ENCODE results near the gene PRSS23.
"Not testable (repeated sequence)": the region's sequence is repeated elsewhere in the genome, so short reads cannot be mapped to it uniquely, and the experiment has no call there.

The PRSS23 gene

DNA sequence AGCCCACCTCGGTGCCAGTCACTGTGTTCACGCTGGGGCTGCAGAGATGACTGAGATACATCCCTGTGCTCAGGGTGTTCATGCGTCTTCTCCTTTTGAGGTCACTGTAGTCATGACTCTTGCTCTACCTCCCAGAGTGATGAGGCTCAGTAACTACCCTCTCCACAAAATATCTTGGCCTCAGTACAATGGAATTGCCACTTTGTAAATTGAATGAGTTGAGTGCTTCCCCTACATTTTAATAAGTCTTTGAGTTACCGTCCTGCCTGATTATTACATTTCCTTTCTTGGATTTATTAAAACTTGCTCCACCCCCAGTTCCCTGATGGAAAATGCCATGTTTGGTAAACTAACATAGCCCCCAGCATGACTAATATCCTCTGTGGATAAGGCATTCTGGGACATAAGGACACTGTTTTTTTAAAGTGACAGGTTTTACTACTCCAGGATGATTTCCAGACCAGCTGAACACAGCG lies 15.9 kb downstream of the PRSS23 start:
- H3K4me3 ChIP-seq (replicated peaks; ENCODE audit: low read depth, low read length): no peak overlapping the region
- DNase-seq (ENCODE audit: extremely low read depth, low read depth): peak; percentile 63
- TF ChIP-seq, protein P1, sequence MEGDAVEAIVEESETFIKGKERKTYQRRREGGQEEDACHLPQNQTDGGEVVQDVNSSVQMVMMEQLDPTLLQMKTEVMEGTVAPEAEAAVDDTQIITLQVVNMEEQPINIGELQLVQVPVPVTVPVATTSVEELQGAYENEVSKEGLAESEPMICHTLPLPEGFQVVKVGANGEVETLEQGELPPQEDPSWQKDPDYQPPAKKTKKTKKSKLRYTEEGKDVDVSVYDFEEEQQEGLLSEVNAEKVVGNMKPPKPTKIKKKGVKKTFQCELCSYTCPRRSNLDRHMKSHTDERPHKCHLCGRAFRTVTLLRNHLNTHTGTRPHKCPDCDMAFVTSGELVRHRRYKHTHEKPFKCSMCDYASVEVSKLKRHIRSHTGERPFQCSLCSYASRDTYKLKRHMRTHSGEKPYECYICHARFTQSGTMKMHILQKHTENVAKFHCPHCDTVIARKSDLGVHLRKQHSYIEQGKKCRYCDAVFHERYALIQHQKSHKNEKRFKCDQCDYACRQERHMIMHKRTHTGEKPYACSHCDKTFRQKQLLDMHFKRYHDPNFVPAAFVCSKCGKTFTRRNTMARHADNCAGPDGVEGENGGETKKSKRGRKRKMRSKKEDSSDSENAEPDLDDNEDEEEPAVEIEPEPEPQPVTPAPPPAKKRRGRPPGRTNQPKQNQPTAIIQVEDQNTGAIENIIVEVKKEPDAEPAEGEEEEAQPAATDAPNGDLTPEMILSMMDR (IDR thresholded peaks at IDR 0.05; ENCODE audit: low read depth, low read length, missing control alignments): no peak

DNA sequence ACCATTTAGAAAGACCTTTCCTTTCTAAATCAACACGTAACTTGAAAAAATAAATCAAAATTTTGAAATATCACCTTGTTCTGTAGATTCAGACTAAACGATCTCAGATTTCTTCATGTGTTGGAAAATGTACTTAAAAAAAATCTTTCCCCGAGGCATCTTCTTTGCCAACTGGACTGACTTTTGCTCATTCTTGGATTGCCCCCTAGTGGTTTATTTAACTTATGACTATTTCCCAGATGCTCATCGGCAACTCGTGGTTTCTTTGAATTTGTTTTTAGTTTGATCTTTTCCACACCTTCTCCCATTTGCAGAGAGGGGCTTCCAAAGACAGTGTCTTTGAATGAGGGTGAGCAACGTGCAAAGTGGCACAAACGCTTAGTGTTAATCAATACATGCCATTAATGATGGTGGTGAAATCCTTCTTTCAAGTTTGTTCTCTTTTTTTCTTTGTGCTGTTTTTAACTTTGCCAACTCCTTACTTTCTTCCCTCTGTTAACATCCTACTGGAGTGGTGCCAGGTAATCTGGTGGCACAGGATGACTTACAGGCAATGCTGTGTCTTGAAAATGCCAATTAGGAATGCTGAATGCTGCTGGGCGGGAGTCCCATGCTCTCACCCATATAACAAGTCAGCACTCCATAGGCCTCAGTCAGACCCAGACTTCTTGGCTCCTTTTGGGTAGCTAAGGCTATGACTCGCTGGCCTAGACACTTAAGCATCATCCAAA lies 18.3 kb downstream of the PRSS23 start:
- TF ChIP-seq, protein P1 (IDR thresholded peaks at IDR 0.05; ENCODE audit: low read depth, low read length, missing control alignments): peak; percentile 51
- H3K4me3 ChIP-seq (replicated peaks; ENCODE audit: low read depth, low read length): no peak overlapping the region
- DNase-seq (ENCODE audit: extremely low read depth, low read depth): peak; percentile 60

GRCh38 chr11:86824139-86824538 lies 23.8 kb downstream of the PRSS23 start:
- DNase-seq (ENCODE audit: extremely low read depth, low read depth); H3K4me3 ChIP-seq (replicated peaks; ENCODE audit: low read depth, low read length): not testable (repeated sequence)

DNA sequence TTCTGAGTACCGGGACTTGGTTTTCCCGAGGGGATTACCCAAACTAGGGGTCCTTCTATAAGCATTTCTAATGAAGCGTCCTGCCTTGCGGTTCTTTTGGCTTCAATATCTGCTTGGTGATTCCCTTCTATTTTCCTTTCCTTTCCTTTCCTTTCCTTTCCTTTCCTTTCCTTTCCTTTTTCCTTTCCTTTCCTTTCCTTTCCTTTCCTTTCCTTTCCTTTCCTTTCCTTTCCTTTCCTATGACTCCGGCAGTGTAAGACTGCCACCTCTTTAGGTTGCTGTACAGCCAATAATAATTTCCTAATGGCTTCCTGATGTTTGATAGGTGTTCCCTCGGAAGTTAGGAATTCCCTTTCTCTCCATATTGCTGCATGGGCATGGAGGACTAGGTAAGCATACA lies 34.0 kb downstream of the PRSS23 start:
- not testable (repeated sequence) for DNase-seq (ENCODE audit: extremely low read depth, low read depth); H3K4me3 ChIP-seq (replicated peaks; ENCODE audit: low read depth, low read length)

DNA sequence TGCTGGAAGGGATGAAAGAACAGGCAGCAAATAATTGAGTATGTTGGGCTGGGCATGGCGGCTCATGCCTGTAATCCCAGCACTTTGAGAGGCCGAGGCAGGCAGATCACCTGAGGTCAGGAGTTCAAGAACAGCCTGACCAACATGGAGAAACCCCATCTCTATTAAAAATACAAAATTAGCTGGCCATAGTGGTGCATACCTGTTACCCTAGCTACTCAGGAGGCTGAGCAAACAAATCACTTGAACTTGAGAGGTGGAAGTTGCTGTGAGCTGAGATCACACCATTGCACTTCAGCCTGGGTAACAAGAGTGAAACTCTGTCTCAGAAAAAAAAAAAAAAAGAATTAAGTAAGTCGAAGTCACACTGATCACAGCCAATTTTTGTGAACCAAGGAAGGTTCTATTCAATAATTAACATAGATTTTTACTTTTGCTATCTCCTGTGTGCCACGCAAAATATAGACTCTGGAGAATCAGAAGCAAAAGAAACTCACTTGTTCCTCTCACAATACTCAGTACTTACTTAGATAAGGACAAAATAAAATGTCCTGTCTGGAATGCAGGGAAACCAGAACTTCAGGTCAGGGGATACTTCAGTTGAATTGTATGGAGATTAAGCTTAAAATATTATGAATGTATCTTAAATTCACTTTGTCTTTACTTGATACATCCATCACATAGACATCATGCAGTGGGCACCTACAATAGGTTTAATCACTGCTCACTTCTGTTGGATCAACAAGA lies 44.6 kb downstream of the PRSS23 start:
- H3K4me3 ChIP-seq (replicated peaks; ENCODE audit: low read depth, low read length); DNase-seq (ENCODE audit: extremely low read depth, low read depth): not testable (repeated sequence)

GRCh38 chr11:86848132-86848531 lies 47.8 kb downstream of the PRSS23 start:
- no peak for DNase-seq (ENCODE audit: extremely low read depth, low read depth)
- no peak overlapping the region for H3K4me3 ChIP-seq (replicated peaks; ENCODE audit: low read depth, low read length)

GRCh38 chr11:86849679-86850078 lies 49.3 kb downstream of the PRSS23 start:
- TF ChIP-seq, protein P1 (IDR thresholded peaks at IDR 0.05; ENCODE audit: low read depth, low read length, missing control alignments): no peak
- DNase-seq (ENCODE audit: extremely low read depth, low read depth): no peak
- no peak overlapping the region for H3K4me3 ChIP-seq (replicated peaks; ENCODE audit: low read depth, low read length)

More at GRCh38 chr11:86848132-86848531, 47.8 kb downstream of the PRSS23 start:
- TF ChIP-seq, protein P1 (IDR thresholded peaks at IDR 0.05; ENCODE audit: low read depth, low read length, missing control alignments): no peak
